ENCODE data around the gene FMNL2. TPM values are rescaled to one million over a fixed set of nuclear protein-coding genes. Genes with fewer than 3 reads are reported as not detected.

FMNL2 gene
- total RNA-seq, 1 experiment from 2014 or later: 33.6 TPM

DNA sequence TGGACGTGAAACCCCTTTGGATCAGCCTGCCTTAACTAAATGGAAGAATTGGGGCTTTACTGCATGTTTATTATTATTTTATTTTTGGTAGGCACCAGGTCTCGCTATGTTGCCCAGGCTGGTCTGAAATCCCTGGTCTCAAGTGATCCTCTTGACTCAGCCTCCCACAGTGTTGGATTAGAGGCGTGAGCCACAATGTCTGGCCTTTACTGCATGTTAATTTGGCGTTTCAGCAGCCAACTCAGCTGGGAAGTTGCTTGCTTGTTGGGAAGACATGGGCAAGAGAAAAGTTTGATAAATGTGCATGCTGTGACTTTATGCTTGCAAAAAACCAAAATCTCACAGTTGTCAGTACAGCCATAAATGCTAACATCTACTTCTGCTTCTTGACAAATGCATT is 105.1 kb downstream of the FMNL2 start:
- H2BK120ac ChIP-seq (ENCODE audit: low read depth, low read length, poor library complexity, severe bottlenecking): no peak overlapping the region
- no peaks in the 10 kb centered on the region for H3K9me3 Mint-ChIP-seq
- no peak overlapping the region for H3K4me2 ChIP-seq (ENCODE audit: insufficient read depth, insufficient read length, low read length)
- H3K56ac ChIP-seq (ENCODE audit: insufficient read length, low read depth, low read length): no peak overlapping the region
- H3K27ac ChIP-seq (ENCODE audit: insufficient read length, low read depth, low read length): no peak overlapping the region
- H3K18ac ChIP-seq (ENCODE audit: insufficient read length, low read depth, low read length): no peak overlapping the region
- H3K27me3 ChIP-seq (ENCODE audit: insufficient read depth, low read length): no peaks in the 10 kb centered on the region
- WGBS (ENCODE audit: extremely low coverage, insufficient read length, low lambda C conversion rate): no CpG with 5 or more reads among the region's 4 CpGs
- H2AFZ ChIP-seq (ENCODE audit: low read length): no peak overlapping the region
- H3T11ph ChIP-seq (ENCODE audit: low read length): no peak overlapping the region
- H2BK5ac ChIP-seq (ENCODE audit: insufficient read length, low read length): no peak overlapping the region
- TF ChIP-seq, protein P1, sequence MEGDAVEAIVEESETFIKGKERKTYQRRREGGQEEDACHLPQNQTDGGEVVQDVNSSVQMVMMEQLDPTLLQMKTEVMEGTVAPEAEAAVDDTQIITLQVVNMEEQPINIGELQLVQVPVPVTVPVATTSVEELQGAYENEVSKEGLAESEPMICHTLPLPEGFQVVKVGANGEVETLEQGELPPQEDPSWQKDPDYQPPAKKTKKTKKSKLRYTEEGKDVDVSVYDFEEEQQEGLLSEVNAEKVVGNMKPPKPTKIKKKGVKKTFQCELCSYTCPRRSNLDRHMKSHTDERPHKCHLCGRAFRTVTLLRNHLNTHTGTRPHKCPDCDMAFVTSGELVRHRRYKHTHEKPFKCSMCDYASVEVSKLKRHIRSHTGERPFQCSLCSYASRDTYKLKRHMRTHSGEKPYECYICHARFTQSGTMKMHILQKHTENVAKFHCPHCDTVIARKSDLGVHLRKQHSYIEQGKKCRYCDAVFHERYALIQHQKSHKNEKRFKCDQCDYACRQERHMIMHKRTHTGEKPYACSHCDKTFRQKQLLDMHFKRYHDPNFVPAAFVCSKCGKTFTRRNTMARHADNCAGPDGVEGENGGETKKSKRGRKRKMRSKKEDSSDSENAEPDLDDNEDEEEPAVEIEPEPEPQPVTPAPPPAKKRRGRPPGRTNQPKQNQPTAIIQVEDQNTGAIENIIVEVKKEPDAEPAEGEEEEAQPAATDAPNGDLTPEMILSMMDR (conservative IDR thresholded peaks at IDR 0.05): no peak
- no peak overlapping the region for H2AK5ac ChIP-seq (ENCODE audit: insufficient read length, low read length)
- H3K27ac Mint-ChIP-seq: no peak overlapping the region; a peak in 1 of 7 replicates
- H3K36me3 Mint-ChIP-seq (ENCODE audit: insufficient read depth in 1 of 3, low read depth in 3 of 3): no peaks in the 10 kb centered on the region
- H3K23ac ChIP-seq (ENCODE audit: insufficient read length, low read depth, low read length): no peak overlapping the region
- no peak for DNase-seq
- no peak overlapping the region for H2BK15ac ChIP-seq (ENCODE audit: low read depth, low read length)
- H4K91ac ChIP-seq (ENCODE audit: insufficient read length, low read depth, low read length): no peak overlapping the region
- H3K79me1 ChIP-seq (ENCODE audit: insufficient read depth, low read depth, low read length, poor library complexity, severe bottlenecking): peaks cover 9% of the 10 kb centered on the region
- H3K4me1 Mint-ChIP-seq: peaks cover 62 to 73% of the 10 kb centered on the region in 2 experiments
- peaks cover 6% of the 10 kb centered on the region; the same call in 1 of the 2 replicates for H3K79me2 ChIP-seq (ENCODE audit: insufficient read depth, low read length)
- H3K9me3 ChIP-seq (ENCODE audit: control insufficient read depth, low read depth, low read length): no peaks in the 10 kb centered on the region
- H3K4me3 Mint-ChIP-seq: no peak overlapping the region
- H3K27me3 Mint-ChIP-seq (ENCODE audit: low read depth): no peaks in the 10 kb centered on the region
- H4K8ac ChIP-seq (replicated peaks; ENCODE audit: insufficient read length, low read depth, low read length): no peak overlapping the region
- no peaks in the 10 kb centered on the region for H4K20me1 ChIP-seq (ENCODE audit: control insufficient read depth, insufficient read depth, insufficient read length)
- H3K4me1 ChIP-seq (ENCODE audit: insufficient read depth, low read length): peaks cover 7% of the 10 kb centered on the region; the same call in 1 of the 2 replicates
- no peaks in the 10 kb centered on the region for H3K23me2 ChIP-seq (ENCODE audit: insufficient read length, low read depth, low read length, poor library complexity, severe bottlenecking)
- no peak overlapping the region for H3K14ac ChIP-seq (ENCODE audit: insufficient read depth, low read length)
- no peak overlapping the region for H3K4ac ChIP-seq (ENCODE audit: low read depth, low read length)
- H3K9ac ChIP-seq (ENCODE audit: extremely low read depth, insufficient read length, low read length): no peak overlapping the region
- H2BK20ac ChIP-seq (ENCODE audit: low read depth, low read length, poor library complexity, severe bottlenecking): no peak overlapping the region
- no peak overlapping the region for H2BK12ac ChIP-seq (ENCODE audit: insufficient read length, low read depth, low read length)
- H4K5ac ChIP-seq (ENCODE audit: insufficient read length, low read depth, low read length): no peak overlapping the region

Data from H9 (cell line).